ENCODE data around the gene ISX.

Gene ISX

DNA sequence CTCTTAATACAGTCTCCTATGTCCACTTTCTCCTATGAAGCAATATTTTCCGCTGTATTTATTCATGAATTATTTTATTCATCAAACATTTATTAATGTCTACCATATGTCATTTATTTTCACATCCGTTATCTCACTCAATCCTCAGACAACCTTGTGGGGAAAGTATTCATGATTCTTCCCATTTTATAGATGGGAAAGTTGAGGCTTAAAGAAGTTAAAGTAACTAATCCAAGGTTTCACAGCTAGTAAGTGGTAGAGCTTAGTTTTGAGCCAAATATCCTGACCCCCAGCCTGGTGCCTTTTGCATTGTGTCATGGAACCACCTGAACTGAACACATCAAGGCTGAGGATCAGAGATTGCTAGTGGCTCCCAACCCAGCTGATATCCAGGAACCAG, 66.6 kb downstream of the ISX start:
- no peak for DNase-seq (ENCODE audit: low read depth)
- TF ChIP-seq, protein P1, sequence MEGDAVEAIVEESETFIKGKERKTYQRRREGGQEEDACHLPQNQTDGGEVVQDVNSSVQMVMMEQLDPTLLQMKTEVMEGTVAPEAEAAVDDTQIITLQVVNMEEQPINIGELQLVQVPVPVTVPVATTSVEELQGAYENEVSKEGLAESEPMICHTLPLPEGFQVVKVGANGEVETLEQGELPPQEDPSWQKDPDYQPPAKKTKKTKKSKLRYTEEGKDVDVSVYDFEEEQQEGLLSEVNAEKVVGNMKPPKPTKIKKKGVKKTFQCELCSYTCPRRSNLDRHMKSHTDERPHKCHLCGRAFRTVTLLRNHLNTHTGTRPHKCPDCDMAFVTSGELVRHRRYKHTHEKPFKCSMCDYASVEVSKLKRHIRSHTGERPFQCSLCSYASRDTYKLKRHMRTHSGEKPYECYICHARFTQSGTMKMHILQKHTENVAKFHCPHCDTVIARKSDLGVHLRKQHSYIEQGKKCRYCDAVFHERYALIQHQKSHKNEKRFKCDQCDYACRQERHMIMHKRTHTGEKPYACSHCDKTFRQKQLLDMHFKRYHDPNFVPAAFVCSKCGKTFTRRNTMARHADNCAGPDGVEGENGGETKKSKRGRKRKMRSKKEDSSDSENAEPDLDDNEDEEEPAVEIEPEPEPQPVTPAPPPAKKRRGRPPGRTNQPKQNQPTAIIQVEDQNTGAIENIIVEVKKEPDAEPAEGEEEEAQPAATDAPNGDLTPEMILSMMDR (IDR thresholded peaks at IDR 0.05; ENCODE audit: insufficient read depth, low read depth, low read length, missing control alignments) = no peak
- H3K4me3 ChIP-seq (ENCODE audit: low read depth, low read length) = no peak overlapping the region

DNA sequence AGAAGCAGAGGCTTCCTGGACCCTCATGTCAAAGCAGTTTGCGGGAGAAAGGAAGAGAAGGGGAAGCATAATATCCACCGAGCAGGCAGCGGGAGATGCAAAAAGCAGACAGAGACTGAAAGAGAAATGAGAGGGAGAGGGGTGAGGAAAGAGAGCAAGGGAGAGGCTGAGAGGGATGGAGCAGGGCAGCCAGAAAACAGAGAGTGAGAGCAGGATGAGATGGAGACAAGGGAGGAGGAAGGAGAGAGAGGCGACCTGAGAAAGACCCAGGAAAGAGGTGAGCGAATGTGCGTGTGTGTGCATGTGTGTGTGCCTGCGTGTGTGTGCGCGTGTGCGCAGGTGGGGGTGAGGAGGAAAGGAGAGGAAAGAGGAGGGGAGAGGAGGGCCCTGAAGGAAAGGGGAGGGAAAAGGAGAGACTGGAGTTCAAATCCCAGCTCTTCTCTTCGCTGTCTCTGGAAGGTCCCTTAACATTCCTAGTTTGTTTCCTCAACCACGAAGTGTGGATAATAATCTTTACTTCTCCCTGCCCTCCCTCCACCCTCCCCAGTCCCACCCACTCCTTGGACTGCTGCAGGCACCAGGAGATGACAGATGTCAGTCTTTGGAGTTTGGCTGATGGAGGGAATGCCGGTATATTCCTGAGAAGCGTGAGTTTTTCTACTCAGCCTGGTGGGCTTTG, 67.9 kb downstream of the ISX start:
- DNase-seq (ENCODE audit: low read depth) = no peak
- TF ChIP-seq, protein P1 (IDR thresholded peaks at IDR 0.05; ENCODE audit: insufficient read depth, low read depth, low read length, missing control alignments) = no peak
- no peak overlapping the region for H3K4me3 ChIP-seq (ENCODE audit: low read depth, low read length)

DNA sequence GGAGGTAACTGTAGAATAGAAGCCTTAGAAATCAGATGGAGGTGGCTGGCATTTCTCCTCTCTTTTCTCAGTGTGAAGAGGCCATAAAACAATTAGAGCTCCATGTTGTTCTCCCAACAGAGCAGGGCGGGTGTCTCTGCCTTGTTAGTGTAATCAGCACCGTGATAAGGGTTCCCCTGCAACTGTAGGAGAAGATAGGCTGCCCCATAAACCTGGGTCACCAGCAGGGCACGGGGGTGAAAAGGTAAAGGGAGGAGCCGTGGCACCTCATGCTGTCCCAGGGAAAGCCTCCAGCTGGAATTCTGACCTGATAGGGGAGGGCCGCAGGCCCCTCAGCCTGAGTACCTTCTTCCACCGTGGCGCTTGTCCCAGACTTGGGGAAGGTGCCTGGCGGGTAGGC, 68.7 kb downstream of the ISX start:
- TF ChIP-seq, protein P1 (IDR thresholded peaks at IDR 0.05; ENCODE audit: insufficient read depth, low read depth, low read length, missing control alignments) = no peak
- H3K4me3 ChIP-seq (ENCODE audit: low read depth, low read length) = no peak overlapping the region
- no peak for DNase-seq (ENCODE audit: low read depth)

DNA sequence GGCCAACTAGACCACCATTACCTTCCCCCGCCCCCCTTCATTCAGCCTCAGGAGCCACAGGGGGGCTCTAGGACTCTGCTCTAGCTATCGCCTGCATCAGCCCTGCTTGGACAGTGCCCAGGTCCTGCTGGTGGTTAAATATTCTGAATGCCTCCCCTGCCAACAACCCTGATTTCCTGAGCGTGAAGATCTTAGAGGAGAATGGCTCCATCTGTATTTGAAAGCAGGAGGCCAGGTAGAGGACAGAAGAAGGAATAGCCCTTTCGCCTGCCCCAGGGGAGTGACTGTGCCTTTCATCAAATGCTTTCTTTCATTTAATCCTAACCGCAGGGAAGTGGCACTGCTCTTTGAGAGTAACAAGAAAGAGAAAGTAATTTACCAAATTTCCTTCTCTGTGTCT, 69.2 kb downstream of the ISX start:
- TF ChIP-seq, protein P1 (IDR thresholded peaks at IDR 0.05; ENCODE audit: insufficient read depth, low read depth, low read length, missing control alignments) = no peak
- no peak for DNase-seq (ENCODE audit: low read depth)
- no peak overlapping the region for H3K4me3 ChIP-seq (ENCODE audit: low read depth, low read length)
